H1 (cell line): Measurements from ENCODE around the gene CABLES2. TPM values are rescaled to one million over a fixed set of nuclear protein-coding genes. Genes with fewer than 3 reads are reported as not detected.

ENCODE experiments used
- CTCF ChIA-PET: fragments of 300-600 bp; sonication (Branson Sonifier 250); formaldehyde crosslinking; loops from one replicate; lab custom pipeline; 2021; ENCODE audit not compliant: partially characterized antibody; lab: Charles Lee
- POLR2A ChIA-PET: fragments of 300-600 bp; sonication (Branson Sonifier 250); formaldehyde crosslinking; loops from one replicate; lab custom pipeline; 2021; ENCODE audit warnings: inconsistent platforms; ENCODE audit not compliant: partially characterized antibody; lab: Charles Lee
- DNase-seq, 2 experiments: peaks; one replicate each; pipeline versions ENCODE4 v3.0.0 to v3.0.0-alpha.2; 2010 to 2022; ENCODE audit warnings: low spot score in 2 of 2, low read depth in 1 of 2, mixed read lengths in 1 of 2
- FAIRE-seq: peaks from 2 replicates; lab custom pipeline; 2011; peaks lifted over from hg19 to GRCh38; lab: Jason Lieb, UNC
- H2AFZ ChIP-seq: 2 replicates; pipeline ENCODE4 v1.8.1; 2012; ENCODE audit warnings: low read length, inconsistent platforms
- H2AK5ac ChIP-seq: 2 replicates; pipeline ENCODE4 v1.6.1; 2013; ENCODE audit warnings: low read depth, low read length
- H2BK120ac ChIP-seq: replicated peaks from 2 replicates; pipeline ENCODE3; 2013; ENCODE audit warnings: low read depth, low read length, inconsistent platforms
- H2BK12ac ChIP-seq: 2 replicates; pipeline ENCODE4 v1.6.1; 2013; ENCODE audit warnings: low read depth, low read length
- H2BK15ac ChIP-seq: 2 replicates; pipeline ENCODE4 v1.6.1; 2013; ENCODE audit warnings: low read length
- H2BK20ac ChIP-seq: 2 replicates; pipeline ENCODE4 v1.6.1; 2013; ENCODE audit warnings: low read length
- H2BK5ac ChIP-seq: 2 replicates; pipeline ENCODE4 v1.6.1; 2013; ENCODE audit warnings: low read depth, low read length
- H3K14ac ChIP-seq: 2 replicates; pipeline ENCODE4 v1.6.1; 2013; ENCODE audit warnings: inconsistent platforms; ENCODE audit not compliant: insufficient read length
- H3K18ac ChIP-seq: 2 replicates; pipeline ENCODE4 v1.6.1; 2013; ENCODE audit warnings: low read length; ENCODE audit errors: extremely low read depth
- H3K23ac ChIP-seq: 2 replicates; pipeline ENCODE4 v1.6.1; 2013; ENCODE audit warnings: inconsistent platforms; ENCODE audit not compliant: insufficient read length
- H3K23me2 ChIP-seq: 2 replicates; pipeline ENCODE4 v1.6.1; 2013; ENCODE audit warnings: low read depth, low read length
- H3K27ac ChIP-seq: 2 replicates; pipeline ENCODE4 v1.6.1; 2011; ENCODE audit warnings: low read depth, low read length, inconsistent platforms
- H3K27me3 ChIP-seq, 4 experiments: replicated peaks in 1 of 4; 1 replicate in 1 of 4; 2 replicates in 3 of 4; pipeline versions ENCODE4 v1.6.1 to v1.8.1; 2011 to 2013; ENCODE audit warnings: low read length in 3 of 4, mild to moderate bottlenecking in 3 of 4, inconsistent platforms in 2 of 4, mixed read lengths in 2 of 4, moderate library complexity in 1 of 4; ENCODE audit not compliant: control insufficient read depth in 3 of 4, insufficient read depth in 3 of 4; ENCODE audit errors: extremely low read depth in 1 of 4
- H3K36me3 ChIP-seq, 4 experiments: 2 replicates each; pipeline versions ENCODE4 v1.6.1 to v1.8.1; 2011 to 2013; ENCODE audit warnings: mild to moderate bottlenecking in 4 of 4, low read length in 3 of 4, moderate library complexity in 2 of 4, control low read depth in 1 of 4, inconsistent platforms in 1 of 4; ENCODE audit not compliant: insufficient read depth in 4 of 4, control insufficient read depth in 2 of 4
- H3K4ac ChIP-seq: replicated peaks from 2 replicates; pipeline ENCODE3; 2013; ENCODE audit warnings: low read length, low read depth, mixed read lengths, inconsistent platforms; ENCODE audit not compliant: insufficient read length
- H3K4me1 ChIP-seq, 4 experiments: replicated peaks in 1 of 4; 1 replicate in 1 of 4; 2 replicates in 3 of 4; pipeline versions ENCODE4 v1.6.1 to v1.8.1; 2011 to 2013; ENCODE audit warnings: low read length in 3 of 4, inconsistent platforms in 2 of 4, mixed read lengths in 1 of 4; ENCODE audit not compliant: insufficient read depth in 4 of 4, control insufficient read depth in 3 of 4
- H3K4me2 ChIP-seq, 2 experiments: 2 replicates each; pipeline versions ENCODE4 v1.6.1 to v1.8.1; 2011 to 2013; ENCODE audit warnings: low read depth in 2 of 2, low read length in 2 of 2, control low read depth in 1 of 2, inconsistent platforms in 1 of 2, mild to moderate bottlenecking in 1 of 2; ENCODE audit not compliant: insufficient read depth in 1 of 2
- H3K4me3 ChIP-seq, 4 experiments: fragments of 200-600, 300-600 bp in 1 of 4; sonication (generic), shearing (Covaris generic), sonication (Bioruptor Twin) in 1 of 4; 2 replicates each; pipeline versions ENCODE4 v1.5.1 to v1.8.1; 2011 to 2016; ENCODE audit warnings: low read length in 4 of 4, low read depth in 3 of 4, control low read depth in 2 of 4, inconsistent platforms in 2 of 4, mild to moderate bottlenecking in 2 of 4, mixed read lengths in 1 of 4, moderate library complexity in 1 of 4; ENCODE audit not compliant: insufficient read depth in 2 of 4; ENCODE audit errors: extremely low read depth in 1 of 4
- H3K56ac ChIP-seq: replicated peaks from 2 replicates; pipeline ENCODE3; 2013; ENCODE audit warnings: low read depth, mild to moderate bottlenecking, mixed read lengths, low read length, inconsistent platforms; ENCODE audit not compliant: insufficient read length
- H3K79me1 ChIP-seq: 2 replicates; pipeline ENCODE4 v1.6.1; 2013; ENCODE audit warnings: low read depth, low read length, control low read depth
- H3K79me2 ChIP-seq, 2 experiments: 2 replicates each; pipeline versions ENCODE4 v1.6.1 to v1.8.1; 2012 to 2013; ENCODE audit warnings: low read length in 2 of 2, mild to moderate bottlenecking in 2 of 2, inconsistent platforms in 1 of 2; ENCODE audit not compliant: insufficient read depth in 2 of 2, control insufficient read depth in 1 of 2
- H3K9ac ChIP-seq, 4 experiments: replicated peaks in 1 of 4; 1 replicate in 1 of 4; 2 replicates in 3 of 4; pipeline versions ENCODE4 v1.6.1 to v1.8.1; 2011 to 2013; ENCODE audit warnings: low read depth in 3 of 4, low read length in 3 of 4, control low read depth in 2 of 4, mild to moderate bottlenecking in 2 of 4, moderate library complexity in 2 of 4, inconsistent platforms in 1 of 4; ENCODE audit errors: extremely low read depth in 1 of 4
- H3K9me3 ChIP-seq, 2 experiments: 2 replicates each; pipeline versions ENCODE4 v1.6.1 to v1.8.1; 2012 to 2013; ENCODE audit warnings: mild to moderate bottlenecking in 2 of 2, moderate library complexity in 2 of 2, control low read depth in 1 of 2, inconsistent platforms in 1 of 2, low read depth in 1 of 2, low read length in 1 of 2, mixed read lengths in 1 of 2; ENCODE audit not compliant: insufficient read depth in 2 of 2
- H4K20me1 ChIP-seq, 2 experiments: replicated peaks in 1 of 2; 2 replicates each; pipeline versions ENCODE3 to v1.8.1; 2011 to 2013; ENCODE audit warnings: inconsistent platforms in 2 of 2, low read length in 2 of 2, mild to moderate bottlenecking in 1 of 2; ENCODE audit not compliant: insufficient read depth in 2 of 2, control insufficient read depth in 1 of 2
- H4K5ac ChIP-seq: 2 replicates; pipeline ENCODE4 v1.6.1; 2013; ENCODE audit warnings: low read length, low read depth, mixed read lengths, inconsistent platforms; ENCODE audit not compliant: insufficient read length
- H4K8ac ChIP-seq: 2 replicates; pipeline ENCODE4 v1.8.0; 2013; ENCODE audit warnings: mild to moderate bottlenecking, moderate library complexity, low read length, inconsistent platforms; ENCODE audit not compliant: insufficient read depth; ENCODE audit errors: extremely low read depth
- H4K91ac ChIP-seq: replicated peaks from 2 replicates; pipeline ENCODE3; 2013; ENCODE audit warnings: low read length, mixed read lengths, inconsistent platforms; ENCODE audit not compliant: insufficient read length
- CTBP2 ChIP-seq: IDR thresholded peaks from 2 replicates; pipeline ENCODE4 v1.7.0; 2011; ENCODE audit warnings: borderline replicate concordance, mild to moderate bottlenecking, moderate library complexity, mixed read lengths, low read length; ENCODE audit not compliant: insufficient read depth, insufficient read length
- EZH2 ChIP-seq: fragments of 200-600 bp; sonication (generic); IDR thresholded peaks from 2 replicates; pipeline ENCODE4 v1.7.1; 2012; ENCODE audit warnings: low read depth, mild to moderate bottlenecking, moderate library complexity, low read length, inconsistent platforms; ENCODE audit not compliant: severe bottlenecking
- HDAC2 ChIP-seq, 2 experiments: fragments of 300-600 bp in 1 of 2; sonication (generic) in 1 of 2; IDR thresholded peaks; 2 replicates each; pipeline ENCODE4 v1.6.1; 2011 to 2012; ENCODE audit warnings: low read depth in 2 of 2, low read length in 2 of 2, mild to moderate bottlenecking in 2 of 2, moderate library complexity in 2 of 2, borderline replicate concordance in 1 of 2, inconsistent platforms in 1 of 2
- JUND ChIP-seq: IDR thresholded peaks from 2 replicates; pipeline ENCODE4 v1.6.1; 2011; ENCODE audit warnings: mild to moderate bottlenecking, improper control_type of control experiment, low read length
- KDM5A ChIP-seq: fragments of 200-600 bp; IDR thresholded peaks from 2 replicates; pipeline ENCODE4 v1.7.1; 2012; ENCODE audit warnings: mild to moderate bottlenecking, low read length, inconsistent platforms, mixed read lengths
- POLR2A ChIP-seq, 2 experiments: IDR thresholded peaks; 1 replicate in 1 of 2; 2 replicates in 1 of 2; pipeline ENCODE4 v1.6.1; 2011; ENCODE audit warnings: low read depth in 2 of 2, low read length in 2 of 2, mild to moderate bottlenecking in 2 of 2; ENCODE audit errors: control extremely low read depth in 1 of 2
- POU5F1 ChIP-seq: IDR thresholded peaks from 2 replicates; pipeline ENCODE4 v1.6.1; 2011; ENCODE audit warnings: low read depth, mild to moderate bottlenecking, low read length, moderate library complexity
- SAP30 ChIP-seq: fragments of 300-600 bp; sonication (generic); IDR thresholded peaks from 2 replicates; pipeline ENCODE4 v1.7.1; 2012; ENCODE audit warnings: low read length, moderate library complexity, mild to moderate bottlenecking, inconsistent platforms; ENCODE audit not compliant: insufficient read depth, insufficient replicate concordance
- ZNF274 ChIP-seq: IDR thresholded peaks from 2 replicates; pipeline ENCODE4 v1.7.0; 2012; ENCODE audit warnings: low read length, borderline replicate concordance; ENCODE audit errors: extremely low read depth
- WGBS, 2 experiments: shearing (Covaris generic) in 1 of 2; methylation state at CpG; one replicate each; pipeline versions ENCODE4 v1.1.6 to v1.1.7; 2013 to 2015; ENCODE audit warnings: low lambda C conversion rate in 2 of 2, mixed read lengths in 2 of 2, inconsistent platforms in 1 of 2, low coverage in 1 of 2, missing lambda C conversion rate in 1 of 2; ENCODE audit not compliant: insufficient replicate concordance in 2 of 2, insufficient coverage in 1 of 2, insufficient read length in 1 of 2; ENCODE audit errors: extremely low coverage in 1 of 2, missing lambda C conversion rate in 1 of 2; 5-methylcytosine and 5-hydroxymethylcytosine counted together
- polyA plus RNA-seq, 7 experiments: library from polyadenylated mRNA; depleted of rRNA in 3 of 7; stranded (reverse) in 5 of 7; unstranded in 2 of 7; fragments of >200 nt in 5 of 7; fragments of 200-250 nt in 2 of 7; gene quantifications; 1 replicate in 5 of 7; 2 replicates in 1 of 7; 4 replicates in 1 of 7; pipeline versions ENCODE4 v1.2.1 to v1.2.3, GENCODE V29; 2011 to 2013; ENCODE audit warnings: missing spikeins in 2 of 7, mixed read lengths in 2 of 7
- total RNA-seq: library from RNA; stranded (reverse); fragmentation: NEBNext Ultra II Directional; extraction: Animal tissue kit (Norgen Biotek cat#: 25700); gene quantifications from 2 replicates; pipeline ENCODE4 v1.2.1, GENCODE V29; 2021
- TF ChIP-seq, protein P1 (sequence below): IDR thresholded peaks from 2 replicates; pipeline ENCODE4 v1.6.1; 2011; ENCODE audit warnings: low read length, improper control_type of control experiment

CABLES2 gene
- total and polyA plus RNA-seq, 2 of the 8 experiments (the other 6 are each of a cell fraction or from before 2014, with no cell fraction given): 8.0 to 8.8 TPM

DNA sequence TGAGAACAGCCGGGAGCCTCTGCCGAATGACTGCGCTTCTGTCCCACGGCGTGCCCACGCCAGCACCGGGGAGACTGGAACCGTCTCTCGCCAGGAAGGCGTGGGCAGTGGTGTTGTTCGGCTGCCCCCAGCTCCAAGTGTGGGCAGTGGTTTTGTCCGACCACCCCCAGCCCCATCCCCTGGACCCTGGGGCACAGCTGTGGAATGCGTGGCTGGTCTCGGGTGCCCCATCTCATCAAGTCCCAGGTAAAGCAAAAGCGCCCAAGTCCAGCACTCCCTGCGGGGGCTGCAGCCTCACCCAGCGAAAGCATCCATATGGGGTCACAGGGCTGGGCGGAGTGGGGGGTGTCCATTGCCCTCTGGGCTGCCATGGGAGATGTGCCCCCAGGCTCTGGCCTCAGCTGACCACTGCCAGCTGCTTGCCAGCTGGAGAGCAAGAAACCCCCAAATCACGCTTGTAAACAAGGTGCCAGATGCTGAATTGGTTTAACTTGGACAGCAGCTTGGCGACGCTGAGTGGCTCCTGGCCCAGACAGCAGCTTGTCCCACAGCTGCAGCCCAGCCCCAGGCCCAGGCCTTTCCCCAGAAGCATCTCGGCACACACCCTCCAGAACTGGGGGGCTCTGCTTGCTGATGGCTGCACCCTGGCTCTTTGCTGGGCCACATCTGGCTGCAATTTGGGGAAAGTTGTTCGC lies 4.5 kb downstream of the CABLES2 start:
- H2BK120ac ChIP-seq: no peak overlapping the region
- ChIA-PET POLR2A (interaction anchor here (0.6 to 7.7 kb wide), 3 partner anchors 12 to 600 kb away, joined by 3 to 105 read pairs (median 6); partner anchors contain the start of gene RPS21), CTCF (interaction anchor here (0.7 to 7.6 kb wide), 13 partner anchors 8 to 286 kb away, joined by 3 to 103 read pairs (median 4); partner anchors contain the start of gene RPS21)
- H3K4me2 ChIP-seq: no peak overlapping the region
- H3K27ac ChIP-seq: no peak overlapping the region
- no peak overlapping the region for H3K9ac ChIP-seq
- peaks cover 0 to 18% (median 10%) of the 10 kb centered on the region in 4 experiments; a peak in 6 of 7 replicates for H3K4me1 ChIP-seq
- no peak overlapping the region for H2BK15ac ChIP-seq
- H3K56ac ChIP-seq: no peak overlapping the region
- H2BK20ac ChIP-seq: no peak overlapping the region
- no peak overlapping the region for H3K14ac ChIP-seq
- H3K4ac ChIP-seq: no peak overlapping the region
- H2BK5ac ChIP-seq: no peak overlapping the region
- no peaks in the 10 kb centered on the region for H3K36me3 ChIP-seq
- no peaks in the 10 kb centered on the region; the same call in 1 of the 2 replicates for H3K79me1 ChIP-seq
- peaks cover 0 to 22% of the 10 kb centered on the region in 2 experiments for H4K20me1 ChIP-seq
- FAIRE-seq (no peak), DNase-seq (no peak)
- H3K9me3 ChIP-seq: no peaks in the 10 kb centered on the region; a peak in 1 of 4 replicates
- peaks cover 0 to 2% (median under 1%) of the 10 kb centered on the region in 4 experiments; a peak in 2 of 7 replicates for H3K27me3 ChIP-seq
- no peak overlapping the region for H3K4me3 ChIP-seq
- no peak overlapping the region for H4K91ac ChIP-seq
- H3K79me2 ChIP-seq: no peaks in the 10 kb centered on the region; a peak in 1 of 4 replicates
- no peak overlapping the region for H4K8ac ChIP-seq
- WGBS, 2 experiments: 94% methylated on average over 22 of the region's 23 CpGs; no CpG with 5 or more reads in 1 of the 2 experiments
- H2BK12ac ChIP-seq: no peak overlapping the region
- H2AK5ac ChIP-seq: no peak overlapping the region
- H3K18ac ChIP-seq: no peak overlapping the region
- H2AFZ ChIP-seq: no peak overlapping the region
- H3K23ac ChIP-seq: no peak overlapping the region
- H4K5ac ChIP-seq: no peak overlapping the region
- peaks cover 6% of the 10 kb centered on the region; the same call in 1 of the 2 replicates for H3K23me2 ChIP-seq
- no peak for TF ChIP-seq KDM5A
- no peak for TF ChIP-seq POLR2A (IDR thresholded peaks at IDR 0.05; ENCODE audit: control extremely low read depth in 1 of 2, low read depth in 2 of 2, low read length in 2 of 2)
- no peak for TF ChIP-seq POU5F1
- TF ChIP-seq EZH2: no peak
- TF ChIP-seq HDAC2 (IDR thresholded peaks at IDR 0.05; ENCODE audit: borderline replicate concordance in 1 of 2, low read depth in 2 of 2, low read length in 2 of 2): no peak
- TF ChIP-seq CTBP2: no peak
- TF ChIP-seq ZNF274: no peak
- no peak for TF ChIP-seq JUND
- TF ChIP-seq SAP30: no peak
- TF ChIP-seq, protein P1, sequence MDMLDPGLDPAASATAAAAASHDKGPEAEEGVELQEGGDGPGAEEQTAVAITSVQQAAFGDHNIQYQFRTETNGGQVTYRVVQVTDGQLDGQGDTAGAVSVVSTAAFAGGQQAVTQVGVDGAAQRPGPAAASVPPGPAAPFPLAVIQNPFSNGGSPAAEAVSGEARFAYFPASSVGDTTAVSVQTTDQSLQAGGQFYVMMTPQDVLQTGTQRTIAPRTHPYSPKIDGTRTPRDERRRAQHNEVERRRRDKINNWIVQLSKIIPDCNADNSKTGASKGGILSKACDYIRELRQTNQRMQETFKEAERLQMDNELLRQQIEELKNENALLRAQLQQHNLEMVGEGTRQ: no peak
